MM.1S (cell line): ENCODE results near the gene TAGLN3.

Experiments used
- DNase-seq: peaks from one replicate; pipeline ENCODE4 v3.0.0-alpha.2; 2015
- H2AFZ ChIP-seq: fragments of 300-600 bp; sonication (generic); 2 replicates; pipeline ENCODE4 v1.6.0; 2016; ENCODE audit warnings: antibody characterized with exemption, low read length
- H3F3A ChIP-seq: fragments of 300-600 bp; sonication (generic); 2 replicates; pipeline ENCODE4 v1.6.1; 2016; ENCODE audit warnings: mild to moderate bottlenecking, antibody characterized with exemption, low read length, moderate library complexity, mixed read lengths; ENCODE audit not compliant: insufficient read depth
- H3K27ac ChIP-seq: fragments of 300-600 bp; sonication (generic); 2 replicates; pipeline ENCODE4 v1.5.1; 2016; ENCODE audit warnings: mild to moderate bottlenecking, low read length
- H3K27me3 ChIP-seq: fragments of 300-600 bp; sonication (generic); replicated peaks from 2 replicates; pipeline ENCODE4 v1.6.0; 2016; ENCODE audit warnings: low read length; ENCODE audit not compliant: insufficient read depth
- H3K36me3 ChIP-seq: fragments of 300-600 bp; sonication (generic); replicated peaks from 2 replicates; pipeline ENCODE4 v1.6.1; 2016; ENCODE audit warnings: mild to moderate bottlenecking, low read length, mixed read lengths; ENCODE audit not compliant: insufficient read depth
- H3K4me1 ChIP-seq: fragments of 300-600 bp; sonication (generic); 2 replicates; pipeline ENCODE4 v1.6.1; 2016; ENCODE audit warnings: low read length, mixed read lengths
- H3K4me2 ChIP-seq: fragments of 300-600 bp; sonication (generic); 2 replicates; pipeline ENCODE4 v1.6.0; 2016; ENCODE audit warnings: low read depth, low read length
- H3K4me3 ChIP-seq: fragments of 300-600 bp; sonication (generic); 2 replicates; pipeline ENCODE4 v1.5.1; 2016; ENCODE audit warnings: low read length, mixed read lengths
- H3K79me2 ChIP-seq: fragments of 300-600 bp; sonication (generic); 2 replicates; pipeline ENCODE4 v1.6.1; 2016; ENCODE audit warnings: mixed run types, low read length, mixed read lengths
- H3K9ac ChIP-seq: fragments of 300-600 bp; sonication (generic); 2 replicates; pipeline ENCODE4 v1.6.1; 2016; ENCODE audit warnings: low read length, mixed read lengths
- H3K9me2 ChIP-seq: fragments of 300-600 bp; sonication (generic); replicated peaks from 2 replicates; pipeline ENCODE4 v1.6.1; 2016; ENCODE audit warnings: mild to moderate bottlenecking, low read length, mixed read lengths; ENCODE audit not compliant: insufficient read depth
- H3K9me3 ChIP-seq: fragments of 300-600 bp; sonication (generic); replicated peaks from 2 replicates; pipeline ENCODE4 v1.6.1; 2016; ENCODE audit warnings: mild to moderate bottlenecking, low read length, mixed read lengths; ENCODE audit not compliant: insufficient read depth
- H4K20me1 ChIP-seq: fragments of 300-600 bp; sonication (generic); 2 replicates; pipeline ENCODE4 v1.6.1; 2016; ENCODE audit warnings: mild to moderate bottlenecking, low read length, moderate library complexity, mixed read lengths; ENCODE audit not compliant: insufficient read depth
- CTCF ChIP-seq: fragments of 300-600 bp; sonication (generic); IDR thresholded peaks from 2 replicates; pipeline ENCODE4 v1.5.1; 2016; ENCODE audit warnings: antibody characterized with exemption, low read length, mixed read lengths
- EZH2 ChIP-seq: fragments of 300-600 bp; sonication (generic); optimal IDR thresholded peaks from 2 replicates; pipeline ENCODE3; 2017; ENCODE audit warnings: low read depth, mild to moderate bottlenecking, antibody characterized with exemption, low read length, mixed read lengths
- EZH2phosphoT487 ChIP-seq: fragments of 300-600 bp; sonication (generic); IDR thresholded peaks from 2 replicates; pipeline ENCODE4 v1.6.1; 2018; ENCODE audit warnings: antibody characterized with exemption, low read length

Gene TAGLN3

GRCh38 chr3:112017091-112017490 lies 18.4 kb downstream of the TAGLN3 start:
- H3K9ac ChIP-seq = no peak overlapping the region

GRCh38 chr3:112018712-112019111 lies 20.0 kb downstream of the TAGLN3 start:
- no peak for TF ChIP-seq CTCF
- no peak for TF ChIP-seq EZH2
- TF ChIP-seq EZH2phosphoT487 = no peak
- H3K4me3 ChIP-seq = no peak overlapping the region
- H3K4me1 ChIP-seq = no peaks in the 10 kb centered on the region
- no peak overlapping the region for H3K4me2 ChIP-seq
- no peaks in the 10 kb centered on the region for H3F3A ChIP-seq
- H4K20me1 ChIP-seq = no peaks in the 10 kb centered on the region
- H3K9ac ChIP-seq = no peak overlapping the region
- H3K79me2 ChIP-seq = no peaks in the 10 kb centered on the region
- no peak for DNase-seq
- no peaks in the 10 kb centered on the region for H3K9me2 ChIP-seq
- no peaks in the 10 kb centered on the region for H3K36me3 ChIP-seq
- no peaks in the 10 kb centered on the region for H3K27me3 ChIP-seq
- no peak overlapping the region for H2AFZ ChIP-seq
- no peaks in the 10 kb centered on the region for H3K9me3 ChIP-seq
- no peak overlapping the region for H3K27ac ChIP-seq

More at GRCh38 chr3:112017091-112017490, 18.4 kb downstream of the TAGLN3 start:
- Histone ChIP-seq H3K27me3 (no peaks in the 10 kb centered on the region), H2AFZ (no peak overlapping the region), H3K36me3 (no peaks in the 10 kb centered on the region), H3K9me3 (no peaks in the 10 kb centered on the region), H3F3A (no peaks in the 10 kb centered on the region), H3K79me2 (no peaks in the 10 kb centered on the region), H4K20me1 (no peaks in the 10 kb centered on the region), H3K4me2 (no peak overlapping the region), H3K9me2 (no peaks in the 10 kb centered on the region), H3K4me1 (peaks cover 5% of the 10 kb centered on the region; the same call in 1 of the 2 replicates), H3K27ac (no peak overlapping the region), H3K4me3 (no peak overlapping the region)
- TF ChIP-seq EZH2phosphoT487 (no peak), CTCF (no peak), EZH2 (no peak)
- no peak for DNase-seq

- no peak overlapping the region for H2AFZ ChIP-seq
- no peaks in the 10 kb centered on the region for H4K20me1 ChIP-seq
- no peaks in the 10 kb centered on the region for H3K27me3 ChIP-seq
- H3K9me2 ChIP-seq = no peaks in the 10 kb centered on the region
- no peaks in the 10 kb centered on the region for H3K9me3 ChIP-seq
- DNase-seq = no peak
- H3K4me3 ChIP-seq = no peak overlapping the region
- no peaks in the 10 kb centered on the region for H3K36me3 ChIP-seq
- TF ChIP-seq EZH2 = no peak
- TF ChIP-seq EZH2phosphoT487 = no peak
- TF ChIP-seq CTCF = no peak
- H3K79me2 ChIP-seq = no peaks in the 10 kb centered on the region
- H3K4me1 ChIP-seq = no peaks in the 10 kb centered on the region
- no peak overlapping the region for H3K4me2 ChIP-seq
- H3F3A ChIP-seq = no peaks in the 10 kb centered on the region
- no peak overlapping the region for H3K27ac ChIP-seq
- no peak overlapping the region for H3K9ac ChIP-seq
Measured at GRCh38 chr3:112019716-112020115, 21.0 kb downstream of the TAGLN3 start.
